HCEC 1CT (cell line): ENCODE results near the gene ZFYVE28.
"Not testable (repeated sequence)": the region's sequence is repeated elsewhere in the genome, so short reads cannot be mapped to it uniquely, and the experiment has no call there.

Experiments used
- DNase-seq: peaks from one replicate; pipeline ENCODE4 v3.0.0-alpha.2; 2017

ZFYVE28 gene

DNA sequence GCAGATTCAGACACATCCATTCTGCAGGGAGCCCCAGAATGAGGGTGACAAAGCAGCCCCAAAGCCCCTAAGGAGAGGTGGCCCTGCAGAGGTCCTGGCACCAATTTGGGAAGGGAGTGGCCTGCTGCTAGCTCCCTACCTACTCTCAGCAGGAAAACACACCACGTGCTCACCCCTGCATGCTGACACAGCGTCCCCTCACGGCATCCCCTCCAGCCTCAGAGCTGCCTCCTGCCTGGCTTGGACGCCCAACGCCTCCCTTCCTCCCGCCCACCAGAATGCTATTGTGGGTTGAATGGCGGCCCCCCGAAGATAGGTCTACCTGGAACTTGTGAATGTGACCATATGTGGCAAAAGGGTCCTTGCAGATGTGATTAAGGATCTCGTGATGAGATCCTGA lies 28.8 kb downstream of the ZFYVE28 start:
- no peak for DNase-seq

GRCh38 chr4:2388429-2389182 lies 29.8 kb downstream of the ZFYVE28 start:
- no peak for DNase-seq

GRCh38 chr4:2387829-2388228 lies 30.6 kb downstream of the ZFYVE28 start:
- no peak for DNase-seq

GRCh38 chr4:2387218-2387617 lies 31.2 kb downstream of the ZFYVE28 start:
- DNase-seq = no peak

GRCh38 chr4:2386717-2387116 lies 31.7 kb downstream of the ZFYVE28 start:
- DNase-seq = no peak

DNA sequence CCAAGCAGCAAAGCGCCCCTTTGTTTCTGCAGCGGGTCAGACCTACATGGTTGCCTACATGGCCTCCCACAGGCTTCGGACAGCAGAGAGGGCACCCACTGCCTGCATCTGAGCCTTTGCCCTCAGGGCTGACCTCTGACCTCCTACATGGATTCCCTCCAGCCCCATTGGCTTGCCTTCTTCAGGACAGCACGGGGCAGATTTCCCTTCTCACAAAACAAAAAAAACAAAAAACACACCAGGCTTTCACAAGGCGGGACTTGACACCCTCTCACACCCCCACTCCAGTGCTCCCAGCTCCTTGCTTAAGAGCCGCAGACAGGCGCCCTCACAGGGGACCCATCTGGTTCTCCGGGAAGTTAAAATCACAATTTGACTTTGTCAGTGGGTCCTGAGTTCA lies 32.9 kb downstream of the ZFYVE28 start:
- DNase-seq = no peak

DNA sequence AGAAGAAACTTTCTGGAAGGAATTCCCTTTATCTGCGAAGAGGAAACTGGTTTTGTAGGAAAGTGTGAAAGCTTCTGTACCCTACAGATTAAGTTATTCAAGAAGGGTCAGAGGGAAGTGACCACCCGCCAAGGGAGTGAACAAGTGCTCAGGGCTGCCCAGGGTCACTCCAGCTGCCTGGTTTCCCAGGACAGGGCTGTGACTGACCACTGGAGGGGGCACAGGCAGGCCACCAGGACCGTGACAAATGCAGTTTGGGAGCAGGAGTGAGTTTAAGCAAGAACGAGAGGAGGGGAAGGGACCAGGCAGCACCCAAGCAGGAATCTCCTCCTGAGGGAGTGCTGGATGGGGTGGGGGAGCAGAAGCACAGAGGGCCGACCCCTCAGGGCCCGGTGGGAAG lies 34.2 kb downstream of the ZFYVE28 start:
- no peak for DNase-seq

DNA sequence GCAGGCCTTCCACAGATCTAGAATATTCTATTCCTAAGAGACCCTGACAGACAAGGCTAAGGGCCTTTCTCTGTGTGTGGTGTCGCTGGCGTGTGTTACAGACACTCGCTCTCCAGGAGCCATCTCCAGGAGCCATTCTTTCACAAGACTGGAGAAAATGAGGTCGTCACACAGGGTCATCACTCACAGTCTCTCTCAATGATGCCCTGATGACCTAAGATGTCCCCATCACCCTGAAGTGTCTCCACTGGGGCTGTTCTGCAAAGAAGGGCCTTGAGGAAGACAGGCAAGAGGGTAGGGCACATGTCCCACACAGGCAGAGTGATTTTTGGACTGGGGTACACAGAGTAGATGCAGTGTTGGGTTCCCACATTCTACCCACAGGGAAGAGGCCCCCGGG lies 34.7 kb downstream of the ZFYVE28 start:
- no peak for DNase-seq

- not testable (repeated sequence) for DNase-seq
Measured at GRCh38 chr4:2383220-2383631, 35.2 kb downstream of the ZFYVE28 start.

- DNase-seq = not testable (repeated sequence)
Measured at GRCh38 chr4:2382769-2383202, 35.7 kb downstream of the ZFYVE28 start.

- DNase-seq = not testable (repeated sequence)
Measured at GRCh38 chr4:2380589-2380988, 37.9 kb downstream of the ZFYVE28 start.

- DNase-seq = no peak
Measured at GRCh38 chr4:2378898-2379297, 39.5 kb downstream of the ZFYVE28 start.

DNA sequence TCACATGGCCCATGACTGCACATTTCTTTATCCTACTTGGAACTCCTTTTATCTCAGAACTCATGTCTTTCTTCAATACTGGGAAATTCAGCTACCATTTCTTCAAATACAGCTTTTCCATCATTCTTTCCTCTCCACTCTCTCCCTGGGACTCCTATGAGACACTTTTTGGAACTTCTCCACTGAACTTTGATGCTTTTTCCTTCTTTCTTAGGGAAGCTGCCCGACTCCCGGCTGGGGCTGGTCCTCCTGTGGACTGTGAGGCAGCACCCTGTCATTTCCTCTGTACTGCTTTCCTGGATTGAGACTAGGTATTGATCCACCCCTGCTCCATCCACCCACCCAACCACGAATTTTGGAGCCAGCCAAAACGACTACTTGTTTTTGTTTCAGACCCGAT lies 40.0 kb downstream of the ZFYVE28 start:
- DNase-seq = no peak

DNA sequence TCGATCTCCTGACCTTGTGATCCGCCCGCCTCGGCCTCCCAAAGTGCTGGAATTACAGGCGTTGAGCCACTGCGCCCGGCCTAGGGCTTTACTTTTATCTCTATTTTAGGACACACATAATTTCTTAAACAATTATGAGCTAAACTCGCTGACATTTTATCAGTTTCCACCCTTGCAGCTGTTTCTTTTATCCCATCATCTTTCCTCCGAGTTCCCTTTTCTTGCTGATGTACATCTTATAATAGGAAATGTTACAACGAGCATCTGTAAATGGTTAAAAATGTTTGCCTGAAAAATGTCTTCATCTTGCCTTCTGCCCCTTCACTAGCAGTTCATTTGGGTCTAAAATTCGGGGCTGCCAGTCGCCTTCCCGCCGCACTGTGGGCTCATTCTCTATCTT lies 41.2 kb downstream of the ZFYVE28 start:
- DNase-seq = no peak

- no peak for DNase-seq
Measured at GRCh38 chr4:2375427-2375826, 43.0 kb downstream of the ZFYVE28 start.

DNA sequence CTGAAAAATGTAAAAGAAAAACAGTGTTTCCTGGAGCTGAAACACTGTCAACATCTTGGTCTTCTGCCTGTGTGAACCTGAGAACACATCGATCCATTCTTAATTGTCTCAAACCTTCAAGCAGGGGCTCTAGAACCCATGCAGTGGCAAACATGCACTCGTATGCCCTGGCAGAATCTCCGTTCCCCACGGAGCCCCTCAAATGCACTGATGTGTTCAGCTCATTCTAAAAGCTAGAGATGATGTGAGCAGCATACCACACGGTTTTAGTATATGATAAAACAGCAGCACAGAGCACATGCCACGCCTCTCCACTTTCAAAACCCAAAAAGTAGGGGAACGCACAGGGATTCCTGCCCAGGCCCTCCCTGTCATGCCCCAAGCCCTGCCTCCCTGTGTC lies 44.9 kb downstream of the ZFYVE28 start:
- no peak for DNase-seq

GRCh38 chr4:2372488-2373030 lies 45.9 kb downstream of the ZFYVE28 start:
- DNase-seq = no peak

DNA sequence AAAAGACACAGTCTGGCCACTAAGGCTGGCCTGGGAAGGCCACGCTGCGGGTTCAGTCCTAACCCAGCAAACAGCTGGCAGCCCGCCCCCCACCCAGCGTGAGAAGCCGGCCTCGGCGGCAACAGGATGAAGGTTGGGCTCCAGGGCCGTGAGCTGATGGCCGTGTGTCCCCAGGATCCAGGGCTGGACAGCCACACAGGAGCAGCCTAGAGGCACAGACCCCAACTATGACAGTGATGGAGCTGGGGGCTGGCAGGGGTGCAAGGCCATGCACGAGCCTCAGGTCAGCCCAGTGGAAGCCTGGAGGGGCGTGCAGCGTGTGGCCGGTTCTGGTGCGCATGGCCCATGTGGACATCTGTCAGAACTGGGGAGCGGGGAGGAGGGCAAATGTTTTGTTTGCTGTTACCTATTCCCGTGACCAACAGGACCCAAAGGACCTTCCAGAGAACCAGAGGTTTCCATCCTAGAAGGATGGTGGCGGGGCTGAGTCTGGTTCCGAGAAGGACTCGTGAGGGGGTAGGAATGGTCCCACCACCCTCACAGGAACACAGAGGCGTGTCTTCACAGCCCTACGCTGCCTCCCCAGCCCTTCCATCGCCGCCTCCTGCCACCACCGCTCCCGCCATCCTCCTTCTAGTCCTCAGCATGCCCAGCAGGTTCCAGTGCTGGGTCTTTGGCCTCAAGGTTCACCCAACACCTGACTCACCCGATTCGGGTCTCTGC lies 46.5 kb downstream of the ZFYVE28 start:
- DNase-seq = no peak

DNA sequence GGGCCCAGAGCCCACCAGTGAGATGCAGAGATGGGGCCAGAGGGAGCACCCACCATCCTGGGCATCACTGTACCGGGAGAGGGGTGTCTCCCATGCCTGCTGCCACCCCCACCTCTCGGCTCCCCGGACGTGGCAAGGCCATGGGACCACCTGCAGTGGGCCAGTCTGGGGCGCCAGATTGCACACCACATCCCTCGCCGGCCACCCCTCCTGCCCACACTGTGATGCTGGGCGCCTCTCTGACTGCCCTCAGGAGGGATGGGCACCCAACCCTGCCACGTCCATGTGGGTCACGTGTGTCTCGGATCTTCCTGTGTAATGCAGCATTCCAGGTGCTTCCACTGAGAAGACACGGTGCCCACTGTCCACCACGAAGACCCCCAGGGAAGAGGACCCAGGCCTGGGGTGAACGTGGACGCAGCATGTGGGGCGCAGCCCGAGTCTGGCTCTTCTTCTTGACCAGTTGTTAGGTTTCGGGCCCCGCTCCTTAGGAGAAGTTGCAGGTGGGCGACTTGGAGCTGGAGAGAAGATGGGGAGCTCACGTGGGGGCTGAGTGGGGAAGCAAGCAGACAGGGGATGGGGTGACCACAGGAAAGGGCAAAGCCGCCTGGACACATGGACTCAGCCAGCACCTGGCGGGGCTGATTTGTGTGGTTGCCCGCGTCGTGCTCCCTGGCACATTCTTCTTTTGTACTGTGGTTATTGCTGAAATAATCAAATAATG lies 47.7 kb downstream of the ZFYVE28 start:
- DNase-seq = no peak

DNA sequence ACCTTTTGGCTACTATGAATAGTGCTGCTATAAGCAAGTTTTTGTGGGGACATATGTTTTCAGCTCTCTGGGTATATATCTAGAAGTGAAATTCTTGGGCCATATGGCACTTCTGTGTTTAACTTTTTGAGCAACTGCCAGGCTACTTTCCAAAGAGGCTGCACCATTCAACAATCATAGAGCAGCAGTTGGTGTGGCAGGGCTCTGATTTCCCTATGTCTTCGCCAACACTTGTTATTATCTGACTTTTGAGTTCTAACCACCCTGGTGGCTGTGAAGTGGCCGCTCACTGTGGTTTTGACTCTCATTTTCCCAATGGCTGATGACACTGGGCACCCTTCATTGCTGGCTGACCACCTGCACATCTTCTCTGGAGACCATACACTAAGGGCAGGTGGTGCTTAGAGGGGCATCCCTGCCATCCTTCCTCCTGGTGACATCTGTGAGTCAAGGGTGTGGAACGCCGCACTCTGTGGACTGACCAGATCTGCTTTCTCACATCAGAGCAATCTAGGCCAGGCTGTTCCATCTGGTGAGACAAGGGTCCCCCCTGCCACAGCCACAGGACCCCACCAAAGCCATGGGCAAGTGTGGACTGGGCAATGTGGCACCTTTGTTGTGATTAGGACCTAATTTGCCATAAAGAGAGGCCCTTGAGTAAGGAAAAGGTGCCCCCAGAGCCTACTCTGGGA lies 49.6 kb downstream of the ZFYVE28 start:
- no peak for DNase-seq

- no peak for DNase-seq
Measured at GRCh38 chr4:2367626-2368025, 50.8 kb downstream of the ZFYVE28 start.

DNA sequence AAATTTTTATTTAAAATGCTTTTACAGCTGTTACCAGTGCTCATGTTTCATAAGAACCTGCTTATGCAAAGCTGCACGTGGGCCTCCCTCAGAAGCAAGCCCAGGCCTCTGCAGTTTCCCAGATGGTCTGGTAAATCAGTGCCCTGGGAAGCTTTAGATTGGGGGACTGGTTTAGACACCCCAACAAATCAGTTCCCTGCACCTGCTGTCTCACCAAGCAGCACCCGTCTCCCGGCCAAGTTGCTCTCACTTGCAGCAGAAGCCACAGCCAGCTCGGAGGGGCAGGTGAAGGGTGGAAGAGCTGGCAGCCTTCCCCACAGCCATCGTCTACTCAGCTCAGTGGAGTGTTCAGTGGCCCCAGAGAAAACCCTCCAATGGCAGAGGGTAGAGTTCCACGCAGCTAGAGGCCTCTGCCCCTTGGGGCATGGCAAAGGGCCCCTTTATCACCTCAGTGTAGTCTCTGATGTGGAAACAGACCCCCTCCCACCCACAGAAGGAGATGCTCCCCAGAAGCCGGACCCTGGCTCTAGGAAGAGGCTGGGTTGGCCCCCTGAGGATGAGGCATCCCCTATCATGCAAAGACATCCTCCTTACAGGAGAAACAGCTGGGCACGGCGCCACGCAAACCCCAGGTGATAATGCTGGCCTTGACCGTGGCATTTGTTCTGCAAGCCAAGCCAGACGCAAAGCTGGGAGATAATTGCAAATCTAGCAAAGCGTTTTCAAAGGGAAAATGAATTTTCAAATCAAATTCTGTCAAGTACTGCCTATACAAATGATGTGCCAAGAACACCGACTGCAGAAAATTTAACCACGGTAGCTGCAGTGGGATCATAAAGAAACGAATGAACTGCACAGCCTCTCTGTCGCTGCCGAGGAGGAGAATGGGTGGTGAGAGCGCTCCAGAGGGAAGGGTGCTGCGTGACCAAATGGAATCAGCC lies 51.9 kb downstream of the ZFYVE28 start:
- no peak for DNase-seq
